HepG2 (cell line): ENCODE data around the gene ARG1. TPM values are rescaled to one million over a fixed set of nuclear protein-coding genes. Genes with fewer than 3 reads are reported as not detected.
A peak's percentile ranks its signal among the peaks of the same experiment; 100 is the strongest.

Experiments used
- AGO1 ChIP-seq: fragments of 200-400 bp; formaldehyde crosslinking; IDR thresholded peaks from 2 replicates; pipeline ENCODE4 v1.6.1; 2017; ENCODE audit warnings: mild to moderate bottlenecking, low read depth, low read length, moderate library complexity; ENCODE audit not compliant: poor library complexity, severe bottlenecking
- ATF6 ChIP-seq: sonication (generic); formaldehyde crosslinking; conservative IDR thresholded peaks from 2 replicates; pipeline ENCODE4 v1.4.0; 2020; ENCODE audit warnings: missing genetic modification reagents
- BCLAF1 ChIP-seq: fragments of 450-650 bp; IDR thresholded peaks from 2 replicates; pipeline ENCODE4 v1.6.1; 2017; ENCODE audit warnings: mild to moderate bottlenecking
- BORCS8-MEF2B ChIP-seq: sonication (generic); formaldehyde crosslinking; IDR thresholded peaks from 2 replicates; pipeline ENCODE4 v1.8.0; 2022; ENCODE audit warnings: mild to moderate bottlenecking, missing genetic modification reagents
- CREM ChIP-seq, 2 experiments: sonication (generic) in 1 of 2; formaldehyde crosslinking in 1 of 2; IDR thresholded peaks; 2 replicates each; pipeline versions ENCODE4 v1.4.0 to v1.6.1; 2016 to 2020; ENCODE audit warnings: antibody characterized with exemption in 1 of 2, mild to moderate bottlenecking in 1 of 2, missing genetic modification reagents in 1 of 2
- FOXP1 ChIP-seq, 2 experiments: fragments of 450-650 bp in 1 of 2; IDR thresholded peaks; 2 replicates each; pipeline ENCODE4 v1.6.1; 2017 to 2018; ENCODE audit warnings: antibody characterized with exemption in 1 of 2
- FOXP4 ChIP-seq: sonication (generic); formaldehyde crosslinking; IDR thresholded peaks from 2 replicates; pipeline ENCODE4 v1.4.0; 2020; ENCODE audit warnings: missing genetic modification reagents
- KDM5A ChIP-seq: fragments of 200-600 bp; sonication (generic); IDR thresholded peaks from 2 replicates; pipeline ENCODE4 v1.7.0; 2018; ENCODE audit warnings: antibody characterized with exemption, mild to moderate bottlenecking, low read length, borderline replicate concordance
- KDM5B ChIP-seq: sonication (generic); formaldehyde crosslinking; IDR thresholded peaks from 2 replicates; pipeline ENCODE4 v1.4.0; 2020; ENCODE audit warnings: missing genetic modification reagents, mild to moderate bottlenecking, borderline replicate concordance
- NFIB ChIP-seq: sonication (generic); formaldehyde crosslinking; IDR thresholded peaks from 2 replicates; pipeline ENCODE4 v1.9.0; 2021; ENCODE audit warnings: missing genetic modification reagents, mild to moderate bottlenecking, borderline replicate concordance
- PHB2 ChIP-seq: fragments of 450-650 bp; IDR thresholded peaks from 2 replicates; pipeline ENCODE4 v1.6.1; 2018; ENCODE audit not compliant: partially characterized antibody
- RELA ChIP-seq: sonication (generic); formaldehyde crosslinking; IDR thresholded peaks from 2 replicates; pipeline ENCODE4 v1.4.0; 2020; ENCODE audit warnings: missing genetic modification reagents
- SOX13 ChIP-seq, 3 experiments: fragments of 450-650 bp in 1 of 3; sonication (generic) in 1 of 3; formaldehyde crosslinking in 1 of 3; IDR thresholded peaks in 2 of 3; conservative IDR thresholded peaks in 1 of 3; 2 replicates each; pipeline versions ENCODE4 v1.5.0 to v1.6.1; 2016 to 2020; ENCODE audit warnings: antibody characterized with exemption in 1 of 3, mild to moderate bottlenecking in 1 of 3, missing compliant biosample characterization in 1 of 3, missing genetic modification reagents in 1 of 3, moderate library complexity in 1 of 3
- STAG1 ChIP-seq: sonication (generic); formaldehyde crosslinking; IDR thresholded peaks from 2 replicates; pipeline ENCODE4 v1.4.0; 2020; ENCODE audit warnings: missing genetic modification reagents
- TCF12 ChIP-seq, 2 experiments: fragments of 450-650 bp in 1 of 2; sonication (generic) in 1 of 2; formaldehyde crosslinking in 1 of 2; IDR thresholded peaks; 2 replicates each; pipeline versions ENCODE4 v1.6.1 to v1.8.0; 2017 to 2022; ENCODE audit warnings: antibody characterized with exemption in 1 of 2, mild to moderate bottlenecking in 1 of 2, missing genetic modification reagents in 1 of 2, moderate library complexity in 1 of 2
- U2AF1 ChIP-seq: fragments of 200-400 bp; formaldehyde crosslinking; optimal IDR thresholded peaks from 2 replicates; pipeline ENCODE3; 2017; ENCODE audit warnings: mild to moderate bottlenecking, low read depth, low read length
- ZBTB46 ChIP-seq: sonication (generic); formaldehyde crosslinking; IDR thresholded peaks from 2 replicates; pipeline ENCODE4 v1.4.0; 2020; ENCODE audit warnings: mild to moderate bottlenecking, missing genetic modification reagents, borderline replicate concordance
- ZNF720 ChIP-seq: sonication (generic); formaldehyde crosslinking; IDR thresholded peaks from 2 replicates; pipeline ENCODE4 v1.4.0; 2020; ENCODE audit warnings: missing genetic modification reagents
- ZNF737 ChIP-seq: sonication (generic); formaldehyde crosslinking; IDR thresholded peaks from 2 replicates; pipeline ENCODE4 v1.5.0; 2020; ENCODE audit warnings: missing genetic modification reagents, mild to moderate bottlenecking, borderline replicate concordance
- ZNF776 ChIP-seq: sonication (generic); formaldehyde crosslinking; IDR thresholded peaks from 2 replicates; pipeline ENCODE4 v1.4.0; 2020; ENCODE audit warnings: mild to moderate bottlenecking, missing genetic modification reagents
- ZNF850 ChIP-seq: sonication (generic); formaldehyde crosslinking; conservative IDR thresholded peaks from 2 replicates; pipeline ENCODE4 v1.9.0; 2021; ENCODE audit warnings: mild to moderate bottlenecking, missing genetic modification reagents
- polyA plus RNA-seq, 8 experiments: library from polyadenylated mRNA; depleted of rRNA in 3 of 8; stranded (reverse) in 7 of 8; unstranded in 1 of 8; fragments of >200 nt; fragmentation: Illumina TruSeq in 4 of 8; extraction: Trizol in 4 of 8; gene quantifications; 2 replicates each; pipeline versions ENCODE4 v1.2.1 to v1.2.3, GENCODE V29; 2011 to 2016; ENCODE audit warnings: low read depth in 4 of 8, missing spikeins in 1 of 8, mixed read lengths in 1 of 8; ENCODE audit not compliant: insufficient read depth in 1 of 8
- total RNA-seq, 5 experiments: library from RNA; depleted of rRNA; stranded (reverse); fragments of >200 nt; fragmentation: Illumina TruSeq; extraction: Trizol; gene quantifications; 2 replicates each; pipeline ENCODE4 v1.2.3, GENCODE V29; 2016; ENCODE audit warnings: low read depth in 1 of 5

The ARG1 gene
- total and polyA plus RNA-seq, 2 of the 13 experiments (the other 11 are each of a cell fraction or from before 2014, with no cell fraction given), result 2.2 to 11.2 TPM

GRCh38 chr6:131555992-131556391 is 17.0 kb upstream of the ARG1 start (continued):
- TF ChIP-seq BCLAF1, result no peak
- no peak for TF ChIP-seq RELA (CRISPR knock-in tag)
- TF ChIP-seq FOXP4 (CRISPR knock-in tag), result 0 out of 2 replicates have a peak, but pooled peaks have one; percentile 48
- TF ChIP-seq PHB2, result no peak
- TF ChIP-seq NFIB, result no peak
- no peak for TF ChIP-seq BORCS8-MEF2B (CRISPR knock-in tag)
- no peak for TF ChIP-seq ZNF850
- TF ChIP-seq AGO1, result no peak
- TF ChIP-seq ATF6 (CRISPR knock-in tag), result no peak
- no peak for TF ChIP-seq ZBTB46 (CRISPR knock-in tag)
- no peak for TF ChIP-seq FOXP1 (IDR thresholded peaks at IDR 0.05)
- peak; percentile 31; the same call in 1 of the 2 replicates for TF ChIP-seq FOXP1 (CRISPR knock-in tag; IDR thresholded peaks at IDR 0.05)
- no peak for TF ChIP-seq KDM5B (CRISPR knock-in tag)
- TF ChIP-seq U2AF1, result no peak
- TF ChIP-seq CREM (IDR thresholded peaks at IDR 0.05), result peak; percentile 12; the same call in 1 of the 2 replicates
- TF ChIP-seq CREM (CRISPR knock-in tag; IDR thresholded peaks at IDR 0.05), result no peak
- TF ChIP-seq KDM5A, result no peak
- no peak for TF ChIP-seq SOX13 (IDR thresholded peaks at IDR 0.05)
- TF ChIP-seq SOX13 (CRISPR knock-in tag; conservative IDR thresholded peaks at IDR 0.05 in 1 of 2, IDR thresholded peaks at IDR 0.05 in 1 of 2), result no peak
- TF ChIP-seq ZNF776, result no peak
- no peak for TF ChIP-seq STAG1 (CRISPR knock-in tag)
- no peak for TF ChIP-seq ZNF720 (CRISPR knock-in tag)
- TF ChIP-seq TCF12 (IDR thresholded peaks at IDR 0.05), result no peak
- TF ChIP-seq TCF12 (CRISPR knock-in tag; IDR thresholded peaks at IDR 0.05), result no peak
- TF ChIP-seq ZNF737 (CRISPR knock-in tag), result no peak
